ENCODE measurements around the gene YLPM1.

- no peak for TF ChIP-seq EZH2phosphoT487 (IDR thresholded peaks at IDR 0.05; ENCODE audit: insufficient read depth, low read depth)
- TF ChIP-seq EZH2 (IDR thresholded peaks at IDR 0.05; ENCODE audit: insufficient read depth, poor library complexity, severe bottlenecking), result no peak
Observed at GRCh38 chr14:74784634-74785033, 21.5 kb downstream of the YLPM1 start.

Data from GM23248 (cell line).